T-cell (primary cell): Measurements from ENCODE around the gene RGS17. TPM values are rescaled to one million over a fixed set of nuclear protein-coding genes. Genes with fewer than 3 reads are reported as not detected.
A peak's percentile ranks its signal among the peaks of the same experiment; 100 is the strongest.

Source experiments
- ATAC-seq, 4 experiments: fragments of 200-7000 bp in 3 of 4; fragments of 150-1000 bp in 1 of 4; cut with Tn5 transposase; replicated peaks in 1 of 4; 1 replicate in 3 of 4; 2 replicates in 1 of 4; pipeline ENCODE4 v1.10.0; 2021; ENCODE audit warnings: moderate library complexity in 3 of 4, mild to moderate bottlenecking in 2 of 4, moderate number of reproducible peaks in 1 of 4
- CTCF ChIA-PET, 2 donors: fragments of 300-600 bp; sonication (Branson Sonifier 250); formaldehyde crosslinking; loops; one replicate each; lab custom pipeline; 2022; ENCODE audit warnings: antibody characterized with exemption in 2 of 2; lab: Charles Lee
- POLR2A ChIA-PET, 2 donors: fragments of 300-600 bp; sonication (Branson Sonifier 250); formaldehyde crosslinking; loops; one replicate each; lab custom pipeline; 2022; ENCODE audit warnings: antibody characterized with exemption in 2 of 2; lab: Charles Lee
- DNase-seq, 35 experiments: peaks; one replicate each; pipeline versions ENCODE4 v3.0.0 to v3.0.0-alpha.2; 2013 to 2023
- H3K27ac ChIP-seq: one replicate; pipeline ENCODE4 v1.5.1; 2013; ENCODE audit warnings: low read length
- H3K27me3 ChIP-seq, 2 experiments: replicated peaks in 1 of 2; 1 replicate in 1 of 2; 2 replicates in 1 of 2; pipeline versions ENCODE4 v1.6.1 to v1.7.0; 2013; ENCODE audit warnings: low read length in 1 of 2, mixed read lengths in 1 of 2; ENCODE audit not compliant: control insufficient read depth in 2 of 2, insufficient read depth in 2 of 2; ENCODE audit errors: extremely low read depth in 1 of 2
- H3K36me3 ChIP-seq, 2 donors: 1 replicate in 1 of 2; 2 replicates in 1 of 2; pipeline versions ENCODE4 v1.6.1 to v1.7.0; 2013; ENCODE audit warnings: low read length in 1 of 2; ENCODE audit not compliant: control insufficient read depth in 2 of 2, insufficient read depth in 1 of 2; ENCODE audit errors: extremely low read depth in 1 of 2
- H3K4me1 ChIP-seq, 2 experiments: 1 replicate in 1 of 2; 2 replicates in 1 of 2; pipeline versions ENCODE4 v1.6.1 to v1.7.0; 2013; ENCODE audit warnings: low read length in 2 of 2, mixed read lengths in 1 of 2; ENCODE audit not compliant: insufficient read depth in 2 of 2, control insufficient read depth in 1 of 2; ENCODE audit errors: extremely low read depth in 1 of 2
- H3K4me3 ChIP-seq, 2 donors: 1 replicate in 1 of 2; 2 replicates in 1 of 2; pipeline versions ENCODE4 v1.5.1 to v1.7.0; 2013; ENCODE audit warnings: mild to moderate bottlenecking in 2 of 2, low read length in 1 of 2, moderate library complexity in 1 of 2; ENCODE audit not compliant: control insufficient read depth in 1 of 2; ENCODE audit errors: extremely low read depth in 1 of 2
- H3K9me3 ChIP-seq: 2 replicates; pipeline ENCODE4 v1.7.0; 2013
- H3K27ac Mint-ChIP-seq, 2 donors: one replicate each; pipeline ENCODE4 v1.8.0; 2020 to 2021; ENCODE audit warnings: mild to moderate bottlenecking in 2 of 2, mixed read lengths in 2 of 2
- H3K27me3 Mint-ChIP-seq, 2 donors: one replicate each; pipeline ENCODE4 v1.8.0; 2021 to 2022; ENCODE audit warnings: mixed read lengths in 2 of 2
- H3K36me3 Mint-ChIP-seq: one replicate; pipeline ENCODE4 v1.8.0; 2021; ENCODE audit warnings: mixed read lengths
- H3K4me1 Mint-ChIP-seq, 3 donors: one replicate each; pipeline ENCODE4 v1.8.0; 2020 to 2022; ENCODE audit warnings: mixed read lengths in 3 of 3, mild to moderate bottlenecking in 1 of 3
- H3K4me3 Mint-ChIP-seq, 3 donors: one replicate each; pipeline ENCODE4 v1.8.0; 2020 to 2022; ENCODE audit warnings: mild to moderate bottlenecking in 3 of 3, mixed read lengths in 3 of 3, moderate library complexity in 3 of 3
- H3K9me3 Mint-ChIP-seq, 3 donors: one replicate each; pipeline ENCODE4 v1.8.0; 2020 to 2022; ENCODE audit warnings: mixed read lengths in 3 of 3
- WGBS: methylation state at CpG from one replicate; pipeline ENCODE4 v1.1.5; 2013; ENCODE audit warnings: missing lambda C conversion rate; ENCODE audit not compliant: insufficient coverage; 5-methylcytosine and 5-hydroxymethylcytosine counted together
- total RNA-seq, 35 experiments: library from RNA in 6 of 35; stranded (reverse) in 6 of 35; fragments of 120-200 nt in 1 of 35; gene quantifications; one replicate each; pipeline versions ENCODE4 v1.2.1 to v1.2.4 and lab custom pipeline; 2013 to 2026

The RGS17 gene
- total RNA-seq, 5 donors from 2014 or later (not counting 1 experiment from before 2014, with no cell fraction given), result 0.09 to 0.30 TPM; not detected in 3

DNA sequence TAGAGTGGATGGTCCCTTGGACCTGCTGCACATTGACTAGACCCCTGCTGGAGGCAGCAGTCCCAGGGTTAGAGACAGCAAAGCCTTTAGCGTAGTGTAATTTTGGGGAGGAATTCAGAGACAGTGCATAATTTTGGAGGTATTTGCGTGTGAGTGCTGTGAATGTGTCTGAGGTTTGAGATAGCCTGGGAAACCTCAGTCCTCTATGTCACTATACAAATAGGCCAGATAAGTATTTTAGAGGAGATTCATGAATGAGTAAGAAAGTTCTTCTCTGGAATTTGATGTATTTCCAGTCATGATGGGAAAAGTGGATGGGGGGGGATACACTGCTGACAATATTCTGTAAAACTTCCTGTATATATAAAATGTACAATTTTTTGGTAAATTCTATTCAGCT, 102.8 kb downstream of the RGS17 start:
- no peak for ATAC-seq
- Histone ChIP-seq H3K9me3 (no peaks in the 10 kb centered on the region), H3K27ac (no peak overlapping the region), H3K36me3 (no peaks in the 10 kb centered on the region), H3K27me3 (no peaks in the 10 kb centered on the region), H3K4me1 (no peaks in the 10 kb centered on the region), H3K4me3 (no peak overlapping the region)
- ChIA-PET POLR2A (no interaction called here), CTCF (interaction anchor here in 1 of 2 donors (0.6 kb wide), 1 partner anchor 281 kb away, joined by 4 read pairs; no protein-coding TSS in a partner anchor)
- H3K4me3 Mint-ChIP-seq, result no peak overlapping the region
- H3K27me3 Mint-ChIP-seq, result peaks cover 14 to 25% of the 10 kb centered on the region in 2 donors
- no peaks in the 10 kb centered on the region for H3K4me1 Mint-ChIP-seq
- no peak for DNase-seq
- H3K27ac Mint-ChIP-seq, result no peak overlapping the region
- no peaks in the 10 kb centered on the region for H3K9me3 Mint-ChIP-seq
- no CpG with 5 or more reads among the region's 2 CpGs for WGBS
- H3K36me3 Mint-ChIP-seq, result no peaks in the 10 kb centered on the region

- H3K36me3 ChIP-seq, result no peaks in the 10 kb centered on the region
- H3K4me3 ChIP-seq, result no peak overlapping the region
- no peak for DNase-seq
- no peak for ATAC-seq
- Mint-ChIP-seq H3K9me3 (no peaks in the 10 kb centered on the region), H3K36me3 (no peaks in the 10 kb centered on the region), H3K4me1 (no peaks in the 10 kb centered on the region), H3K27ac (no peak overlapping the region), H3K4me3 (no peak overlapping the region), H3K27me3 (peaks cover 14 to 25% of the 10 kb centered on the region in 2 donors)
- CTCF ChIA-PET, result interaction anchor here (0.6 to 1.4 kb wide), 2 partner anchors 162 to 1717 kb away, joined by 3 read pairs; no protein-coding TSS in a partner anchor
- H3K27ac ChIP-seq, result no peak overlapping the region
- no peaks in the 10 kb centered on the region for H3K9me3 ChIP-seq
- no peaks in the 10 kb centered on the region for H3K27me3 ChIP-seq
- WGBS, result no CpG with 5 or more reads among the region's 4 CpGs
- POLR2A ChIA-PET, result no interaction called here
- H3K4me1 ChIP-seq, result no peaks in the 10 kb centered on the region
Observed at GRCh38 chr6:153027480-153027879, 103.6 kb downstream of the RGS17 start.

- no peak overlapping the region for H3K4me3 ChIP-seq
- ChIA-PET POLR2A (interaction anchor here in 1 of 2 donors (0.7 kb wide), 1 partner anchor 11 kb away, joined by 3 read pairs; no protein-coding TSS in a partner anchor), CTCF (interaction anchor here (0.5 to 1.6 kb wide), 6 partner anchors 24 to 1128 kb away, joined by 3 to 7 read pairs (median 4); no protein-coding TSS in a partner anchor)
- no peaks in the 10 kb centered on the region for H3K4me1 Mint-ChIP-seq
- no peaks in the 10 kb centered on the region for H3K4me1 ChIP-seq
- H3K27me3 Mint-ChIP-seq, result peaks cover 6 to 21% of the 10 kb centered on the region in 2 donors
- no peaks in the 10 kb centered on the region for H3K36me3 ChIP-seq
- no peak overlapping the region for H3K4me3 Mint-ChIP-seq
- no peak overlapping the region for H3K27ac Mint-ChIP-seq
- DNase-seq (no peak), ATAC-seq (no peak)
- H3K27me3 ChIP-seq, result no peaks in the 10 kb centered on the region
- H3K9me3 ChIP-seq, result no peaks in the 10 kb centered on the region
- H3K36me3 Mint-ChIP-seq, result no peaks in the 10 kb centered on the region
- WGBS, result no CpG with 5 or more reads among the region's 1 CpG
- H3K27ac ChIP-seq, result no peak overlapping the region
- H3K9me3 Mint-ChIP-seq, result no peaks in the 10 kb centered on the region
Observed at GRCh38 chr6:153024709-153025017, 106.4 kb downstream of the RGS17 start.

DNA sequence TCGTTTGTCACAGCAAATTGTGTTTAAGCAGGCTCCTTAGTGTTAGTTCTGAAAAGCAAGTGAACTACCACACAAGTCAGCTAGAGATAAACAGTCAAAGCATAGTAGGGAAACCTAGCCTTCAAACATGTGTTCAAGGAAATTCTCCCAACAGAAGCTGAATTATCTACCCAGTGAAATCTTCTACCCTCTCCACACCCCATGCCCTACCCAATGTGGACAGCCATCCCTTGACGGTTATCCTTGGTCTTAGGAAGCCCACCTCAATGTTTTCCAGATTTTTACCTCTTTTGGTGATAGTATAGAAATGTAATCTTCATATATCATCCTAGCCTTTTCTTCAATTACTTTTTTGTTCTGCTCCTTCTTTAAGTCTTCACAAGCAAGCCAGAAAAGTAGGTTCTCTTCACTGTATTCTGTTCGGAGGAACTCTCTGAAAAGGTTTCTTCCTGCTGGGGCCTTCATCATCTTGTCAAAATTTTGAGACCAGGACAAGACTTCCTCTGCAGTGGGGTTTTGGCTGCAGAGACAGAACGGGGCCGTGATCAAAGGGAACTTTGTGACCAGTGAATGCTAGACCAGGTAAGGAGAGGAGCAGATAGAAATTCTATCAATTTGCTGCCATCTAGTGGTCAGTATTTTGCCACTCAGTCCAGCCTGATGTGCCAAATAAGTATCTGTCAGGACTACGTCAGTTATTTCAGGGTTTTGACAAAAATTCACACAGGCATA, 106.9 kb downstream of the RGS17 start:
- H3K27me3 Mint-ChIP-seq, result peaks cover 6 to 21% of the 10 kb centered on the region in 2 donors
- H3K27me3 ChIP-seq, result no peaks in the 10 kb centered on the region
- ATAC-seq (peak; percentile 71 to 83 (median 77)), DNase-seq (peak in 25 of 35 experiments; percentile 3 to 78 (median 18))
- no peak overlapping the region for H3K4me3 ChIP-seq
- no peak overlapping the region for H3K27ac ChIP-seq
- no peak overlapping the region for H3K4me3 Mint-ChIP-seq
- H3K36me3 ChIP-seq, result no peaks in the 10 kb centered on the region
- CTCF ChIA-PET, result interaction anchor here in 1 of 2 donors (0.6 to 1.1 kb wide), 3 partner anchors 69 to 1128 kb away, joined by 3 to 6 read pairs (median 4); no protein-coding TSS in a partner anchor
- no peaks in the 10 kb centered on the region for H3K9me3 Mint-ChIP-seq
- no peaks in the 10 kb centered on the region for H3K36me3 Mint-ChIP-seq
- POLR2A ChIA-PET, result no interaction called here
- 23% methylated on average over 4 of the region's 6 CpGs for WGBS
- no peaks in the 10 kb centered on the region for H3K9me3 ChIP-seq
- H3K4me1 Mint-ChIP-seq, result no peaks in the 10 kb centered on the region
- H3K4me1 ChIP-seq, result no peaks in the 10 kb centered on the region
- no peak overlapping the region for H3K27ac Mint-ChIP-seq

GRCh38 chr6:153018355-153018754, 112.7 kb downstream of the RGS17 start:
- H3K27me3 ChIP-seq, result no peaks in the 10 kb centered on the region
- Mint-ChIP-seq H3K36me3 (no peaks in the 10 kb centered on the region), H3K9me3 (no peaks in the 10 kb centered on the region), H3K27ac (no peak overlapping the region), H3K4me3 (no peak overlapping the region), H3K27me3 (peaks cover 15 to 19% of the 10 kb centered on the region in 2 donors), H3K4me1 (no peaks in the 10 kb centered on the region)
- ChIA-PET POLR2A (no interaction called here), CTCF (interaction anchor here in 1 of 2 donors (1.1 kb wide), 1 partner anchor 70 kb away, joined by 3 read pairs; no protein-coding TSS in a partner anchor)
- H3K27ac ChIP-seq, result no peak overlapping the region
- no CpG with 5 or more reads among the region's 3 CpGs for WGBS
- no peak for ATAC-seq
- H3K9me3 ChIP-seq, result no peaks in the 10 kb centered on the region
- H3K4me1 ChIP-seq, result no peaks in the 10 kb centered on the region
- no peak overlapping the region for H3K4me3 ChIP-seq
- no peak for DNase-seq
- H3K36me3 ChIP-seq, result no peaks in the 10 kb centered on the region

DNA sequence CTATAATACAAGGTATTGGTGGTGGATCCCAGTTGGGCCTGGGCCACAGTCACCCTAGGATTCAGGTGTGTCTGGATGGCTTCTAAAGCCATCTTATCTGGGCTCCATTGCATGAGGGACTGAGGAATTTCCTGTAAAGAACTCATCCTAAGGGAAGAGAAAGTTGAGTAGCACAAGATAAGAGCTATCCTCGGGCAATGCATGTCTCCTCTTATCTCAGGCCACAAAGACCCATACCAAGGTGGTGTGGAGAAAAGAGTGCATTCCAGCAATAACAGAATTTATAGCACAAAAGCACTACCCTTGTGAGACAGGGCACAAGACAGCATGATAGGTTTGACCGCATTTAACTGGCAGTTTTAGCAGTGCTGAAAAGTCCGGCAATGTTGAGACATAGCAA, 114.2 kb downstream of the RGS17 start:
- Histone ChIP-seq H3K4me1 (no peaks in the 10 kb centered on the region), H3K27ac (no peak overlapping the region), H3K9me3 (no peaks in the 10 kb centered on the region), H3K4me3 (no peak overlapping the region), H3K27me3 (no peaks in the 10 kb centered on the region), H3K36me3 (no peaks in the 10 kb centered on the region)
- Mint-ChIP-seq H3K27ac (no peak overlapping the region), H3K27me3 (peaks cover 21% of the 10 kb centered on the region in 2 donors), H3K4me3 (no peak overlapping the region), H3K9me3 (no peaks in the 10 kb centered on the region), H3K36me3 (no peaks in the 10 kb centered on the region), H3K4me1 (no peaks in the 10 kb centered on the region)
- DNase-seq (no peak), ATAC-seq (no peak)
- POLR2A ChIA-PET, result no interaction called here
- WGBS, result 100% methylated on average over 2 of the region's 3 CpGs
- CTCF ChIA-PET, result no interaction called here
